Measurements from ENCODE around the gene ANAPC10.

ANAPC10 gene

GRCh38 chr4:145071560-145071959, 26.4 kb downstream of the ANAPC10 start:
- no peak for DNase-seq (ENCODE audit: low read depth in 2 of 2)

- DNase-seq (ENCODE audit: low read depth in 2 of 2), result no peak
Measured at GRCh38 chr4:145069361-145069760, 28.6 kb downstream of the ANAPC10 start.

GRCh38 chr4:145066063-145066501, 31.9 kb downstream of the ANAPC10 start:
- no peak for DNase-seq (ENCODE audit: low read depth in 2 of 2)

GRCh38 chr4:145061318-145061920, 36.6 kb downstream of the ANAPC10 start:
- no peak for DNase-seq (ENCODE audit: low read depth in 2 of 2)

- DNase-seq (ENCODE audit: low read depth in 2 of 2), result no peak
Measured at GRCh38 chr4:145058256-145058655, 39.7 kb downstream of the ANAPC10 start.

- DNase-seq (ENCODE audit: low read depth in 2 of 2), result no peak
Measured at GRCh38 chr4:145056325-145057130, 41.5 kb downstream of the ANAPC10 start.

- DNase-seq (ENCODE audit: low read depth in 2 of 2), result no peak
Measured at GRCh38 chr4:145055533-145056257, 42.3 kb downstream of the ANAPC10 start.

- DNase-seq (ENCODE audit: low read depth in 2 of 2), result no peak
Measured at GRCh38 chr4:145049241-145049640, 48.8 kb downstream of the ANAPC10 start.

GRCh38 chr4:145048817-145049216, 49.2 kb downstream of the ANAPC10 start:
- DNase-seq (ENCODE audit: low read depth in 2 of 2), result no peak

GRCh38 chr4:145047151-145047550, 50.8 kb downstream of the ANAPC10 start:
- DNase-seq (ENCODE audit: low read depth in 2 of 2), result no peak

DNA sequence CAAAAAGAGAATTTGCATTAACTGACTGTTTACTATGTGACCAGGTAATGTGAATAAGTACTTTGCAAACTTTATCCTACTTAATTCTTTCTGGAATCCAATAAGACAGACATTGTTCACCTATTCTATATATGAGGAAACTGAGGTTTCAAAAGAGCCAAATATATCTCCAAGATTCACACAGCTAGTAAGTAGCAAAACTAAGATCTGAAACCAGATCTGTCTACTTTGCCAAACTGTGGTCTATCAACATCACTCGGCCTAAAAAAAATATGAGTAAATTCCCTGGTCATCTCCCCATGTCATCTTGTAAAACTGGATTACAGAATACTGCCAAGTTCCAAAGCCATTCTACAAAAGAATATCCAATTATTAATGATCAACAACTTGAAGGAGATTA, 52.8 kb downstream of the ANAPC10 start:
- no peak for DNase-seq (ENCODE audit: low read depth in 2 of 2)

- DNase-seq (ENCODE audit: low read depth in 2 of 2), result no peak
Measured at GRCh38 chr4:145044341-145044740, 53.7 kb downstream of the ANAPC10 start.

- no peak for DNase-seq (ENCODE audit: low read depth in 2 of 2)
Measured at GRCh38 chr4:145043306-145043705, 54.7 kb downstream of the ANAPC10 start.

DNA sequence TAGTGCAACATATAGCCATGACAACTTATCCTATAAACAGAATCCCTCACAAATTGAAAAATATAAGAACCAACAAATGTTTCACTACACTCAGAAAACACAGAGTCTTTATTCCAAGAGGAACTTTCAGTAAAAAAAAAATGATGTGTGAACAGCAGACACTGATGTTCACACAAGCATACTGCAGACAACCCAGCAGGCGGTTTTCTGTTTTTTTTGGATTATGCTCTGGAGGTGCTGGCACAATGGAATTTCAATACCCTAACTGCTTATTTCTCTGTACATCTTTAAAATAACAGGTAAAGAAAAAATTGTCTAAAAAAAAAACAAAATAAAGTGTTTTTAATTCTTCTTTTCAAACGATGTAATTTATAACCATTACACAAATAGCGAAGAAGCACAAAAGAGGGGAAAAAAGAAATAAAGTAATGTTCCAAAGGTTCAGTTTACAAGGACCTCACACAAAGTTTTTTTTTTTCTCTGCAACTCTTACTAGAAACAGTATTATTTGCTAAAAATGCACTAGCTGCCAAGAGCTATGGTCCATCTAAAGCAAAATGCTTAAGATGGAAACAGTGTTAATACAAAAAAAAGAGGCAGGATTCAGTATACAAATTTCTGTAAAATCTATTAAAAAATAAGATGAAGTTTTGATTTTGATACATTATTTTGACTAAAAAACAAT, 55.3 kb downstream of the ANAPC10 start:
- DNase-seq (ENCODE audit: low read depth in 2 of 2), result no peak

GRCh38 chr4:145041378-145041777, 56.6 kb downstream of the ANAPC10 start:
- DNase-seq (ENCODE audit: low read depth in 2 of 2), result no peak

- no peak for DNase-seq (ENCODE audit: low read depth in 2 of 2)
Measured at GRCh38 chr4:145035494-145036136, 62.4 kb downstream of the ANAPC10 start.

DNA sequence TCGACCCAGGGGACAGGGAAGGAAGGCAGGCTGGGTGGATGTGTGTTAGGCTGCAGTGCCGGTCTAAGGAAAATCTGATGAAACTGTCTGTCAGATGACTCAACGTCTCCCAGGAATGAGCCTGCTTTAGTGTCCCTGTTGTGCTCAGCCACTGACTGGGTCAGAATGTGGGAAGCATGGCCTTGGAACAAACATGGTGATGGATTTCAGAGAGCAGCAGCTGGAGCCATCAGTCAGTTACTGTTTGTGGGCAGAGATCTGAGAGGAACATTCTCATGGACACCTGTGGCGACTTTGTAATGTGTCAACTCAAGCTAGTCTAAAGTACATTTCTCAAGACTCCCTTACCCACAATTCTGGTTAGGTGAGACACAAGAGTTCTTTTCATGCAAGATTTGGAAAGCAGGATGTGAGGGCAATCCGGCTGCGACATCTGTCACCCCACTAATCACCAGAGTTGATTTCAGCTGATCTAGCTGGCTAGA, 63.2 kb downstream of the ANAPC10 start:
- no peak for DNase-seq (ENCODE audit: low read depth in 2 of 2)

GRCh38 chr4:145019346-145019745, 78.7 kb downstream of the ANAPC10 start:
- no peak for DNase-seq (ENCODE audit: low read depth in 2 of 2)

GRCh38 chr4:145014365-145014764, 83.6 kb downstream of the ANAPC10 start:
- DNase-seq (ENCODE audit: low read depth in 2 of 2), result no peak

DNA sequence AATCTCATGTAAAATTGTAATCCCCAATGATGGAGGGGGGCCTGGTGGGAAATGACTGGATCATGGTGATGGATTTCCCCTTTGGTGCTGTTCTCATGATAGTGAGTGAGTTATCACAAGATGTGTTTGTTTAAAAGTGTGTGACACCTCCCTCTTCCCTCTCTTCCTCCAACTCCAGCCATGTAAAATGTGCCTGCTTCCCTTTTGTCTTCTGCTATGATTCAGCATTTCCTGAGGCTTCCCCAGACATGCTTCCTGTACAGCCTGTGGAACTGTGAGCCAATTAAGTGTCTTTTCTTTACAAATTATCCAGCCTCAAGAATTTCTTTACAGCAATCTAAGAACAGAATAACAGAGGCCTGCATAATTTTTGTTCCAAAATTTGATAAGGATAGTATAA, 85.2 kb downstream of the ANAPC10 start:
- no peak for DNase-seq (ENCODE audit: low read depth in 2 of 2)

DNA sequence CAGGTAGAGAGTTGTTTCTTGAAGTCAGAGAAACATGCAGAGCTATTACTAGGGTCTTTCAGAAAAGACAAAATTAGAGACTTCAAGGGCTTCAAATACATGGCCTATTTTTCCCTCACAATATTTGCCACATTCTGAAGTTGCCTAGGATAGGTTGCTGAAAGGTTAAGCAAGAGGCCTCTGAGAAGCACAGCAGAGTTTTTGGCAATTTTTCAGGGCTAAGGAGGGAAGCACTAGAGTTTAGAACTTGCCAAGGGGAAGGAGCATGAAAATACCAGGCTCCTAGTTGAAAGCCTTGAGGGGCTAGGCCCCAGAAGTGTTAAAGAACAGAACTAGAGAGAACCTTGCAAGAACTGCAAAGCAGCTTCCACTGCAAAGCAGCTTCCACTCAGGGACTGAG, 86.4 kb downstream of the ANAPC10 start:
- no peak for DNase-seq (ENCODE audit: low read depth in 2 of 2)
